Astrocyte (in vitro differentiated cells and primary cell): Measurements from ENCODE around the gene FLYWCH1.

Experiments used
- CTCF ChIP-seq: IDR thresholded peaks from 2 replicates; pipeline ENCODE4 v1.5.1; 2011; ENCODE audit warnings: low read depth, mild to moderate bottlenecking, inconsistent platforms, low read length, moderate library complexity; ENCODE audit not compliant: insufficient read depth
- EZH2 ChIP-seq: IDR thresholded peaks from 2 replicates; pipeline ENCODE4 v1.6.1; 2012; ENCODE audit warnings: mild to moderate bottlenecking, low read length, inconsistent platforms; ENCODE audit not compliant: insufficient read depth

GRCh38 chr16:2898831-2899563, 12.7 kb upstream of the FLYWCH1 start:
- TF ChIP-seq CTCF, result no peak
- no peak for TF ChIP-seq EZH2
